NCI-H2171 (cell line): ENCODE results near the gene TXNDC11.

Source experiments
- DNase-seq: peaks from one replicate; lab custom pipeline; 2025; lab: John Stamatoyannopoulos, UW

The TXNDC11 gene

DNA sequence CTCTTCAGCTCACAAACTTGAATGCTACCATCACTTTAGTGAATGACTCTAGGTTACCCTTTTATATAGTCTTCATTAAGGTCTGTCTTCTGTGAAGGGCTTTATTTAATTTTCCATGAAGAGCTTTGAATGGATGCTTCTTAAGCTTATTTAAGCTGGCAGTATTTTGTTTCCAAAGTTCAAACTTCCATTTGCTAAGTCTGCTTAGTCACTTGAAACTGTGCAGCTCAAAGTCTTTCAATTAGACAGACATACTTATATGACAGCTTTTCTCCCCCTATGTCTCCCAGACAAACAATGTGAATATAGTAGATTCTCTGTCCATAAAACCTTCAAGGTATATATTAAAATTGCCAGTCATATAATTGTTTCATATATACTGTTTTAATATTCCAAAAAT, 23.5 kb downstream of the TXNDC11 start:
- DNase-seq, result no peak

DNA sequence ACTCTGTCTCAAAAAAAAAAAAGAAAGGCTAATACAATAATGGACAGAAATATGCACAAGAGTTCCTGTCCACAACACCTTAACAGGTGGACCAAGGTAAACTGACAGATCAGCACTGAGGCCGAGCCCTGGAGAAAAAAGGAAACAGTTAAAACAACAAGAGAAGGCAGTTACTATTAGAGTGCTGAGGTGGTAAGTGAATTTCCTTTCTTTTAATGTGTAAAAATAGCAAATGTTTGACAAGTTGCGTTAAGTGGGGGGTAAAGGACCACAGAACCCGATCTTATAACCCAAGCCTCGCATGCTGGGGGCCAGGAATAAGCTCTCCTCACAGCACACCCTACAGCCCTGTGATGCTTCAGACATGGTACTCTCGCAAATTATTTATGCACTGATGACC, 24.8 kb downstream of the TXNDC11 start:
- DNase-seq, result no peak

DNA sequence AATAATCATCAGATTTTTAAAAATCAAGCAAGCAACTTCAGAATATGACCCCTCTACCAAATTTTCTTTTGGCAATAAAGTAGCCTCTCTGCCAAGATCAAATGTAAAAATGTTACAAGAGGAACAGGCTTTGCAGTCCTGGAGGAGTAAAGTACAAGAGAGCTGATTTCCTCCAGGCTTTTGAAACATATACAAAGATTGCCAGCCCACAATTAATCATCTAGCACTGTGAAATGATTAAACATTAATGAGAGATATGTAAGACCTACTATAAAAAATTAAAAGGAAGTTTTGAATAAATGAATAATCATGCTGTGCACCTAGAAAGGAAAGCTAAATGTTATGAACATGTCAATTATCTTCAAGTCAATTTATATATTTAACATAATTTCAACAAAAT, 26.3 kb downstream of the TXNDC11 start:
- no peak for DNase-seq

DNA sequence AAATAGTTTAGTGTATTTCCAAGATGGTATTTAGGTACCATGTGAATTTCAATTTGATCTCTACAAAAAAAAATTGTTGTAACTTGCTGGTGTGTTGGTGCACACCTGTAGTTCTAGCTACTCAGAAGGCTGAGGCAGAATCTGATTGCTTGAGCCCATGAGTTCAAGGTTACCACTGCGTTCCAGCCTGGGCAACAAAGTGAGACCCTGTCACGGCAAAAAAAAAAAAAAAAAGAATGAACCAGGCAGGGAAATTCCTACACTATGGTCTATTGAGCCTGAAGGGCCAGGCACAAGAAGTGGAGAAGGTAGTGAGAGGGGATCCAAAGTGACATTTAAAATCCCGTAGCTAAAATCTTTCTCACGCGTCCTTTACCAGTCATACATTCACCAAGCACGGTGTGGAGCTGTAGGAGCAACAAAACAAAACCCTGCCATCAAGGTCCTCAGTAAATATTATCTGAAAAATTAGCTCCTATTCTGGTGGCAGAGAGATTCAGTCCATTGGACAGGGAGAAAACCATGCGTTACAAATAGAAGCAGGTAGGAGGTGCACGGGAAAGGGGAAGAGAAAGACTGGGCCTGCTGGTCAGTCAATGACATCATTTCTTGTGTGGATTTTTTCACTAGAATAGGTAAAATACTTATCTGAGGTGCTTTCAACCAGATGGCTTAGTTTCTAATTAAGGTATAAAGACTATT, 27.3 kb downstream of the TXNDC11 start:
- no peak for DNase-seq

DNA sequence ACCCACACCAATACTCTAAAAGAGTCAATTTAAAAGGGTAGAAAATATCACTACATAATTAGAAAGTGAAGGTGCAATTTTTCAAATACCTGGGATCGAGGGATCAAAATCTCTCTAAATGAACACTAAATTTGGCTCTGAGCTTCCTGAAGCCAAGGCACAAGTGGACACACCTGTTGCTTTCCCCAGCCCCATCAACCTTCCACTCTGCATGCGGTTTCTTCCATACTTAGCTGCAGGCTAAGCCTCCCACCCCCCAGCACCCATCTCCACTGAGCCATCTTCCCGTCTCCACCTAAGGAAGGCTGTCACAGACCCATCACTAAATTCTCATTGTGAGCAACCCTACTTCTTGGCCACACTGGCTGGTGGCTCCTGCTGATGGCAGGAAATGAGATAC, 30.5 kb downstream of the TXNDC11 start:
- no peak for DNase-seq

DNA sequence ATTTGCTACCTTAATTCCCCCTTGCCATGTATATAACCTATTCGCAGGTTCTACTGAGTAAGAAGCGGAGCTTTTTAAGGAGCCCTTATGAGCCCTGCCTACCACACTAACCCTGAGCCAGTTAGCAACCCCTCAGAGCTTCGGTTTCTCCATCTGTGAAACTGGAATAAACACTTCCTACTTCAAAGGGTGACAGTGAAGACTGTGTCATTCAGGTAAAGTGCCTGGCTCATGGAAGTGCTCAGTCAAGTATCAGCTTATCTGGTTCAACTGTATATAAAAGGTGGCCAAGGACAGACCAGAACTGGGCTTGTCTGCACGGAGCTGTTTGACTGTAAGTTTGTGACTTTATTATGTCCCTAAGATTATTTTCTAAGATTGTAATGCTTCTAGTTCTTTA, 31.0 kb downstream of the TXNDC11 start:
- no peak for DNase-seq

DNA sequence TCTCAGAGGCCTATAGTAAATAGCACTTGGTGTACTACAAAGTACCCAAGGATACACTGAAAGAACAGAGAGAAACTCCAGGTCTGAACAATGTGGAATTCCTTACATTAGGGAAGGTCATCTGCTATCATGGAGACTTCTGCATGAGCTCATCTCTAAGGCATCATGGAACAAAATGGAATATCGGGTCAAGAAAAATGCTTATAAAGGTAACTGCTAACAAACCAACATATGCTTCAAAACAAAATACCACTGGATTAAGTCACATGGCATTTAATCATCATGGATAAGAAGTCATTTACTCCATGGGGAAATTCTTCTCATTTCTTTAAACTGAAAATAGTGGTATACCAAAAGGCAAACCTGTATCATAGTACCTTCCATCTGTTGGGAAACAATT, 34.2 kb downstream of the TXNDC11 start:
- DNase-seq, result no peak

DNA sequence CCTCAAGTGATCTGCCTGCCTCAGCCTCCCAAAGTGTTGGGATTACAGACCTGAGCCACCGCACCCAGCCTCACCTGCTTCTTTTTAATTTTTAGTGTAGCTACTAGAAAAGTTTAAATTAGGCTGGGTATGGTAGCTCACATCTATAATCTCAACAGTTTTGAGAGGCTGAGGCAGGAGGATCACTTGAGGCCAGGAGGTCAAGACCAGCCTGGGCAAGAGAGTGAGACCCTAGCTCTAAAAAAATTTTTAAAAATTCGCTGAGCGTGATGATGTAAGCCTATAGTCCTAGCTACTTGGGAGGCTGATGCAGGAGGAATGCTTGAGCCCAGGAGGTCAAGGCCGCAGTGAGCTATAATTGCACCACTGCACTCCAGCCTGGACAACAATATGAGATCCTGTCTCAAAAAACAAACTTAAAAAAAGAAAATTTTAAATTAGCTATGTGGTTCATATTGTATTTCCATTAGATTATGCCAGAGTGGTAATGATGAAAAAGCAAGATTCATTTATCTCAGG, 34.9 kb downstream of the TXNDC11 start:
- DNase-seq, result no peak

DNA sequence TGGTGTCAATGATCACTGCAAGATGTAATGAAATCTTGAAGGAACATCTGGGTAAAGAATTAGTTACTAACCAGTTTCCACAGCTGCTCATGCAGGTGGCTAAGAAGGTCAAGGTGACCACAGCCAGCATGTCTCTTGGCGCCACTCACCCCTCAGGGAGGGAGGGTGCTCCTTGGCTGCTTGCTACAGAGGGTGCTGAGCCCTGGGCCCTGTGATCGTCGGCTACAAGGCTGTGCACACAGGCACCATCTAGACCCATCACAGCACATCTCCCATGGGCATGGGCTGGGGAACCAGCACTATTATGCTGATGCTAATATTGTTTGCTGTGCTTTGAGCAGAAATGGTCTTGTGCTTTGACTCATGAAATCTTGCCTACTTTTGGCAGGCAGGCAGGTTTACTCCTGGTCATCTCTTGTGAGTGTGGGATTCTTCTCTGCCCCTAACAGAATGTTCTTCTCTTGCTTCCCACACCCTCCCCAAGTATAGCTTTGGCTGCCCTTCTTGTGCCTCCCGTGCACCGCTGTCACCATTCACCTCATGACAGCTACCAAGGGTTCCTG, 36.4 kb downstream of the TXNDC11 start:
- DNase-seq, result no peak

DNA sequence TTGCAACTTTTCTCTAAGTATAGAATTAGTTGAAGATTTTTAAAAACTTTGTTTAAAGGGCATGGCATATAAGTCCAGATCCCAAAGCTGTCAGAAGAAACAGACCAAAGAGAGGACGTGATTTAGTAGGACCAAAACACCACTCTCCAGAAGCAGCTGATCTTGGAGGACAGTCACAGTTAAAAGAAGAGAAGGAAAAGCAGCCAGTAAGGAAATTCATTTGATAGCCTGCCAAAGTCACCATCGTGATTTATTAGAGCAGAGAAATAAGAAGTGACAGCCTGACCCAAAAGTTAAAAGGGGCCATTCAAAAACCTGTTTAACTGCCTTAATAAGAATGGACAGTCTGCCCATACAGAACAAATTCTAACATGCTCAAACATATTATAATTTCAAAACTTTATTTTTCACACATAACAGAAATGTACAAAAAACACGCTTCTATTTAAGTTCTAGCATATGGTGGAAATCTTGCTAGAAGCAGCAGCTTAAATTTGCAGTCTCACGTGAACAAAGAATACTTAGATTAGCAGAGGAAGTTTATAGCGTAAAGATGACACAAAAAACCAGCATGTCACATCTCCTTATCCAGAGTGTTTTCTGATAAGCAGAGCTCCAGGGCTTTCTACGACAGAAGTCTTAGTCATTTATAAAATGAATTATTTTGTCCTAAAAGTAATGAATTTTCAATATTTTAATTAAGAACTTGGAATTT, 37.2 kb downstream of the TXNDC11 start:
- DNase-seq, result no peak

DNA sequence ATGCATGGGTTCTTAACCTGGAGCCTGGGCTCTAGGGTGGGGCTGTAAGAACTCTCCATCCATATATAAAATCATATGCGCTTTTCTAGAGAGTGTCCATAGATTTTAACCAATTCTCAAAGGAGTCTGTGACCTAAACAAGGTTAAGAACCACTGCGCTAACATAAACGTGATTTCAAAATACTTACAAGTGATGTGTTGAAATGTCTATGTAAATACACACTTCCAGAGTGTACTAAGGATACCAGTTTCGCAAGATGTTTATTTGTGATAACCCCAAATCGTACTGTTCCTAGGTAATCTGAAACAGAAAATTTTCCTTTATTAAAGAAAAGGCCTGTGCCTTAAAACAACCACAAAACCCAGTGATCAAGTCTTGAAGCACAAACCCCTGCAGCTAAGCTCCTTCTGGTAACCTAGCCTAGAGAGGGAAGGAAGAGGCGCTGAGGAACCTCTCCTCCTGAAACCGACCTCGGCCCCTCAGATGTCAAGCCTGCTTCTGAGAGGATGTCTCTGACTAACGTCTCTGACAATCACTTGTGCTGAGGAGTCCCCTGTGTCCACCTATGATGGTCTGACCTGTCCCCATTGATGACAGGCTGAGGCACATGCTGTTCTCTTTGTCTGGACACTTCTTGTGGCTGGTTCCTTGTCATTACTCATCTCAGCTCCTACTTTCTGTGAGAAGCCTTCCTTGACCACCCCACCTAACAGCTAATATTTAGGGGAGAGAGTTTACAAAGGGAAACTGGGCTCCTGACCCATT, 42.2 kb downstream of the TXNDC11 start:
- no peak for DNase-seq

DNA sequence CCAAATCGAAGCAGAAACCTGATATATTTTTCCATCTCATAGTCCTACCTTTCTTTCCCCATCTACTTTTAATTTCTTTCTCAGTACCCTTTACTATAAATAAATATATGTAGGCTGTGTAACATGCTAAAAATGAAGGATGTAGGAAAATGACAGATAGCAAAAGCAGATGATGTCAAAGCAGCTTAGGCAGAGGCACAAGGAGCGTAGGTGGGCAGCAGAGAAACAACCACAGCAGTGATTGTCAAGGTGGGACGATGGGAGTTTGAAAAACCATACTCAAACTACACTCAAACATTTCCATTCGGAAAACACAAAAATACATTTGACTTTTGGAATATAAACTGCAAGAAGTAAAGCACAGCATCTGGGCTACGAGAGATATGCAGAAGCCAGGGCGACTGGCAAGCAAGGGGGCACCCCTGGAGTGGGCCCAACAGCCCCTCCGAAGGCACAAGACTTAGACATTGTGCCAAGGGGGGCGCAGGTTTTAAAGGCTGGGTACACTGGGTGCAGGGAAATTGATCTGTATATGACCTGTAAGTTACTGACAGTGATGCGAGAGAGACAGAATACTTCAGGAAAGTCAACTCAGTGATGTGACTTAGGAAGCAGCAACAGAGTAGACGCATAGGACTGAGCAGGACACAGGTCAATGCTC, 43.3 kb downstream of the TXNDC11 start:
- DNase-seq, result no peak

DNA sequence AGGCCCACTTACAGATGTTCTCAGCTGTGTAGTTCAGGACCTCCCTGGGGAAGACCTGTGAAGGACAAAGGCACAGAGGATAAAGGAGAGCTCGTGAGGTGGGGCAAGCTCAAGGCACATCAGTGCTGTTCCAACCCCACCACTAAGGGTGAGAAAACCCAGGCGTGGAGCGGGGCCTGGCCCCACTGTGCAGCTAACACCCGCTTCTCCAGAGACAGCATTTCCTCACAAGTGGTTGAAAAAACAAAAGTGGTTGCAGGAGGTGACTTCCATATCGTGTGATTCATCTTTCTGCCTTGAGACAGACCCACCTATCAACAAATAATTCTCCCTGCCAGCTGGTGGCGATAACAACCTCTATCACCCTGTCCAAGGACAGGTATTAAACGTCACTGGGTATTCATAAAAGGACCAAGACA, 44.4 kb downstream of the TXNDC11 start:
- DNase-seq, result no peak

DNA sequence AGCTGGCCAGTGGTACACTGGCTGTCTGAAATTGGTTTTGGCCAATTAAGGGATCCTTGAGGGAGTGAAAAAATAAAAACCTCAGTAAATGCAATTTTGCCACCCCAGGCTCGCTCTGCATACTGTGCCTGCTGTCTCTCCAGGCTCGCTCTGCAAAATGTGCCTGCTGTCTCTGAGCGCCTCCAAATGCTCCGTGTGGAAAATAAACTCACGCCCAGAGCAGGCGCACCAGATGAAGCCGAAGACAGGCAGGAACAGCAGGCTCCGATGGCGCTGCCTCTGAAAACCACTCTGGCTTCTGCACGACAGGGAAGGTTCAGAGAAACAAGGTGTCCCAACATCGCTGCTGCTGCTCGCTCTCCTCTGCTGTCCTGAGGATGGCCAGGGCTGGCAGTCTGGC, 45.3 kb downstream of the TXNDC11 start:
- DNase-seq, result no peak

DNA sequence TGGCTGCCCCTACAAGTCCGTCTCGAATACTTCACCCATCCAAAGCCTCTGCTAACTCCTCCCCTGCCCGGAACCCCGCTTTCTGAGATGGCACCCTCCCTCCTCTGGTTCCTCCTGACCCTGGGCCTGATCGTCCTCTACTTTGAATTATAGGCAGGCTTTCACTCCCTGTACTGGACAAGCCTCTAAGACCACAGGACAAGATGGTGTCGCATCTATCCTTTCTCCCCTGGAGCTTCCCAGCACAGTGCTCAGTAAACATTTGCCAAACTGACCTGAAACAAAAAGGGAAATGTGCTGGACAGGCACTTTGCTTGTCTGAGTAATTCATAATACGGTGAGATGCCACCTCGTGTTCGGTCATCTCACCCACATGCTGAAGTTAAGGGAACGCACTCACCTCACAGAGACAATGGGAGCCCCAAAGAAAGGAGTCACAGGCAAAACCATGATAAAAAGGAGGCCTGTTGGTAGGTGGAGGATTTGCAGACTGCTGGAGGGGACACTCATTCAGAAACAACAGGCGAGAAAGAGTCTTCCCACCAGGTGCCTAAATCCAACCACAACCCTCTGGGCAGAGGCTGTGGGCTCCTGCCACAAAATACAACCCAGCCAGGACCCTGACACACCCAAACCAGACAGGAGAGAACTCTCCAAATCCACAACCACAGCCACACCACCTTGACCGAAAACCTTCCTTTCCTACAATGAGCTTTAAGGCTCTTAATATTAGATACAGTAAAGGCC, 46.2 kb downstream of the TXNDC11 start:
- DNase-seq, result no peak

DNA sequence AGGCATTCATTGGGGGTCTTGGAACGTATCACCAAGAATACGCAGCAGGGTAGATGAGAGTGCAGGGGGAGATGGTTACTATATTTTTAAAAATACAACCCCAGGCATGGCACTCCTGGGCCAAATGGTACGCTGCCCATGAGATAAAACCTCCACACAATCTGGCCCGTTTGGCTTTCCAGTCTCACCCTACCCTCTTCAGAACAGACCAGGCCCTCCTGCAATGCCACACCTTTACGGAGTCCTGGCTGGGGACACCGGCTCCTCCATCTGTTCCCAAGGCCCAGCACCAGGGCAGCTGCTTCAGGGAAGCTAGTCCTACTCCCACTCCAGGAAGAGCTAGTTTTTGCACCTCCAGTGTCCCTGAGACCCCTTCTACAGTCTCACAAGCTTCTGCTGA, 50.0 kb downstream of the TXNDC11 start:
- DNase-seq, result no peak

DNA sequence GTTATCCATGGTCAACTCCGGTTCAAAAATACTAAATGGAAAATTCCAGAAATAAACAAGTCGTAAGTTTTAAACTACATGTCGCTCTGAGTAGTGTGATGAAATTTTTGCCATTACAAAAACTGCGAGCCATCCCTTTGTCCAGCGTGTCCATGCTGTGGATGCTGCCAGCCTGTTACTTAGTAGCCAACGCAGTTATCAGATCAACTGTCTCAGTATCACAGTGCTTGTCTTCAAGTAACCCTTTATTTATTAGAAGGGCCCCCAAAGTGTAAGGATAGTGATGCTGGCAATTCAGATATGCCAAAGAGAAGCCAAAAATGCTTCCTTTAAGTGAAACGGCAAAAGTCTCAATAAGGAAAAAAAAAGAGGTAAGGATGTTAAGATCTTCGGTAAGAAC, 50.5 kb downstream of the TXNDC11 start:
- DNase-seq, result no peak

DNA sequence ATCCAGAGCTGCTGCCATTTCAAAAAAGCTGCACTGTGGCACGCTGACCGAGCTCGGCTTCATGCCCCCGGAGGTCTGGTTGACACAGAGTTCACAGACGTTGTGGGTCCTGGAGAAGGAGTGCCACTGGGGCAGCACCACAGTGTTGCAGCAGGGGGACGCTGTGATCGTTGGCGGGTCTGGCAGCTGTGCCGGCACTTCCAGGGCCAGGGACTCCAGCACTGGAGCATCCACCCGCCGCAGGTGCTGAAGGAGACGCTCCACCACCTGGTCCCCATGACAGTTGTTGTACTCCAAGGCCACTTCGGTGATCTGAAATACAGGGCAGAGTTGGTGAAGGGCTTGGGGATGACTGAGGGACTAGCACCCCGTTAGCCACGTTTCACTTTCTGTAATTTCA, 50.9 kb downstream of the TXNDC11 start:
- DNase-seq, result no peak

DNA sequence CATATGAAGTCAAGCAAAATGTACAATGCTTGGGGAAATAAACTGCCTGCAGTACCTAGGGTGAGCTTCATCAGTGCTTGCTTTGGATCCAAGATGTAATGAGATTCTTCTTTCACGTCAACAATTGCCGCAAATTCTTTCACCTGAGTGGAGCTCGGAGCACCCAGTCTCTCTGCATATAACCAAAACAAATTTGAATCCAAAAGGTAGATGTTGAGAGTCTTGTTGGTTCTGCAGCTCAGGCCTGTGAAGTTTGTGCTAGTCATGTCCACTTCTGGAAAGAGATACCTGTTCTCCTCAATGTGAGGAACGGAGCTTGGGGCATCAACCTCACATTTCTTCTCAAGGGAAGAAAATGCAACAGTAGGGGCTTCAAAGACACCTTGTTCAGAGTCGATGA, 51.4 kb downstream of the TXNDC11 start:
- no peak for DNase-seq

DNA sequence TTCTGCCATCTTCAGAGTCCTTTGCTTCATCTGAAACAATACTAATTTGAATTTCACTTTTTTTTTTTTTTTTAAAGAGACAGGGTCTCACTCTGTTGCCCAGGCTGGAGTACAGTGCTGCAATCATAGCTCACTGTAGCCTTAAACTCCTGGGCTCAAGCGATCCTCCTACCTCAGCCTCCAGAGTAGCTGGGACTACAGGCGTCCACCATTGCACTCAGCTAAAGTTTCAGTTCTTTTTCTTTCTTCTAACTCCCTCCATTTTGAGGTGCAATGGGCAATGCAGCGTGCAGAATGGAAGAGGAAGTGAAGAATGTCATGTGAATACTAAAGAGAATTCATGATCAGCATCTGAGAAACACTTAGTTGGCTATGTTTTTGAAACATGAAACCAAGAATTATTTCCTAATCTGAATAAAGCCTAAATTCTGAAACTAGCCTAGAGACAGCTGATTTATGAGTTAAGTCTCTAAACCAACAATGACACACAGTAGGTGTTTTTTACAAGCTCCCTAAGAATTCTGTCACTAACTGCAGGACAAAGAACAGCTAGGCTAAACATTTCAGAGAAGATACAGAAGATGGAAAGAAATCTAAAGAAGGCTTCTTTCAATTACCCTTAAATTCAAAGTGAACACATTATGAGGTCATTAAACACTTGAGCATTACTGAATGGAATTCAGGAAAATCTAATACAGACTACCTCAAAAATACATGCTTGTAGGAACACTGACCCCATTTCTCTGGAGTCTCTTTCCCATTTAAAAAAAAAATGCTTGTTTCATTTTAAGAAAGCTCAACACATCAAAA, 53.4 kb downstream of the TXNDC11 start:
- DNase-seq, result no peak

DNA sequence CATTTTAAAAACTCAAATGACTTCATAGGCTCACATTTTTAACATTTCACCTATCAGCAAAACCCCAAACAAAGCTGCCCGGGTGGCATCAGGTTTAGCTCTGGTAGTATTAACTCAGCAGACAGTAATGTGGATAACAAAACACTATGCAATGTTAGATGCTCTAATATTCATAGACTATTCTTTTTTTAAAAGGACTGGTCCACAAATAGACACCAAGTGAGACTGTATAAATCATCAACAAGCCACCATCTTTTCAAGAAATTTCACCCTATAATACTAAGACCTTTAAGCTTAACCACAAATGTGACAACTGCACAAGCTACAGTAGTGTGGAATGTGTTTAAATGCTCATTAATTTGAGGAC, 54.2 kb downstream of the TXNDC11 start:
- DNase-seq, result no peak
